GM12878 (cell line): ENCODE measurements around the gene ASPM.

Source experiments
- BCL11A ChIP-seq: IDR thresholded peaks from 2 replicates; pipeline ENCODE4 v1.6.1; 2011; ENCODE audit warnings: low read depth, low read length
- BHLHE40 ChIP-seq, 2 experiments: fragments of 450-650 bp in 1 of 2; IDR thresholded peaks; 2 replicates each; pipeline ENCODE4 v1.6.1; 2011 to 2017; ENCODE audit warnings: low read depth in 2 of 2, borderline replicate concordance in 1 of 2, improper control_type of control experiment in 1 of 2, low read length in 1 of 2, mild to moderate bottlenecking in 1 of 2
- CHD4 ChIP-seq: fragments of 200-600 bp; sonication (generic); IDR thresholded peaks from 2 replicates; pipeline ENCODE4 v1.6.1; 2016; ENCODE audit warnings: mild to moderate bottlenecking
- CTCF ChIP-seq, 3 experiments: IDR thresholded peaks in 2 of 3; conservative IDR thresholded peaks in 1 of 3; 2 replicates each; pipeline ENCODE4 v1.5.1; 2011; ENCODE audit warnings: low read depth in 3 of 3, low read length in 3 of 3, mild to moderate bottlenecking in 3 of 3, control low read depth in 2 of 3, moderate library complexity in 2 of 3, inconsistent platforms in 1 of 3, mixed read lengths in 1 of 3; ENCODE audit not compliant: control insufficient read depth in 2 of 3, insufficient read depth in 1 of 3; ENCODE audit errors: extremely low read depth in 1 of 3
- EZH2 ChIP-seq: IDR thresholded peaks from 2 replicates; pipeline ENCODE4 v1.6.1; 2012; ENCODE audit warnings: low read depth, mild to moderate bottlenecking, control low read depth, inconsistent platforms, low read length, borderline replicate concordance; ENCODE audit not compliant: control insufficient read depth
- JUNB ChIP-seq: IDR thresholded peaks from 2 replicates; pipeline ENCODE4 v1.6.1; 2016; ENCODE audit warnings: antibody characterized with exemption, mild to moderate bottlenecking
- NKRF ChIP-seq: fragments of 450-650 bp; conservative IDR thresholded peaks from 2 replicates; pipeline ENCODE4 v1.6.1; 2017; ENCODE audit warnings: mild to moderate bottlenecking, moderate library complexity
- POLR2AphosphoS5 ChIP-seq: IDR thresholded peaks from 2 replicates; pipeline ENCODE4 v1.6.1; 2011; ENCODE audit warnings: mild to moderate bottlenecking, low read length, inconsistent platforms
- SP1 ChIP-seq: IDR thresholded peaks from one replicate; pipeline ENCODE4 v1.6.1; 2011; ENCODE audit warnings: low read depth, low read length
- SUZ12 ChIP-seq: fragments of 200-600 bp; sonication (generic); IDR thresholded peaks from one replicate; pipeline ENCODE4 v1.6.1; 2018; ENCODE audit warnings: antibody characterized with exemption, mild to moderate bottlenecking; ENCODE audit not compliant: unreplicated experiment
- TAF1 ChIP-seq: IDR thresholded peaks from 2 replicates; pipeline ENCODE4 v1.6.1; 2011; ENCODE audit warnings: mild to moderate bottlenecking, low read depth, low read length, borderline replicate concordance
- TCF3 ChIP-seq: IDR thresholded peaks from 2 replicates; pipeline ENCODE4 v1.6.1; 2012; ENCODE audit warnings: low read depth, mild to moderate bottlenecking, low read length, borderline replicate concordance; ENCODE audit not compliant: insufficient read depth

- TF ChIP-seq BCL11A (no peak), EZH2 (no peak), CHD4 (no peak), SP1 (no peak), CTCF (IDR thresholded peaks at IDR 0.05 in 2 of 3, conservative IDR thresholded peaks at IDR 0.05 in 1 of 3; ENCODE audit: control insufficient read depth in 2 of 3, extremely low read depth in 1 of 3, insufficient read depth in 1 of 3, low read depth in 3 of 3, low read length in 3 of 3) (no peak), POLR2AphosphoS5 (no peak), TAF1 (no peak), BHLHE40 (IDR thresholded peaks at IDR 0.05; ENCODE audit: borderline replicate concordance in 1 of 2, low read depth in 2 of 2, low read length in 1 of 2) (no peak), NKRF (no peak), TCF3 (no peak), SUZ12 (no peak), JUNB (no peak)
Observed at GRCh38 chr1:197116156-197116555, 30.3 kb downstream of the ASPM start.
